ENCODE results near the gene AFF3. TPM values are rescaled to one million over a fixed set of nuclear protein-coding genes. Genes with fewer than 3 reads are reported as not detected.
A peak's percentile ranks its signal among the peaks of the same experiment; 100 is the strongest.

AFF3 gene
- total and polyA plus RNA-seq, 2 of the 13 experiments (the other 11 are each of a cell fraction or from before 2014, with no cell fraction given), result not detected

DNA sequence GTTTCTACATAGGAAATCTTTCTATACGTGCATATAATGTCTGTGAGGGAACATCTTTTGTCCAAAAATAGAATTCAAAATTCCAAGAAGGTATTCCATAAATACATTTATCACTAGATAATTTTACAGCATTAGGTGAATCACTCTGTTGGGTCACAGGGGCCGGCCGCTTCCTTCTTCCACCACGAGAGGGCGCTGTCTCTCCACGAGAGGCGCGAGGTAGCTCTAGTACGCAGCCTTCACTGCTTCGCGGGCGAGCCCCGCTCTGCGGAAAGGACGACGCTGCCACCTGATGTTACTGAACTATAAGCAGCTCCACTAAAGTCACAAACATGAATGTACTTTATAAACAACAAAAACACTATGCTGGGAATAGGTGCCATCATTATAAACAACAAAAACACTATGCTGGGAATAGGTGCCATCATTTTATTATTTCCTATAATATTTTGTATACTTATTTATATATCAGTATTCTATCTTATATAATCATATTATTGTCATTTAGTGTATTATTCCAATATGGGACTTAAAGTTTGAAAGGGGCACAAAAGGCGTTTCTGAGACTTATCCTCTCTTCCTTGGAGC, 583.2 kb downstream of the AFF3 start (continued):
- no peak for TF ChIP-seq ARNTL (CRISPR knock-in tag; IDR thresholded peaks at IDR 0.05)
- TF ChIP-seq TMF1 (CRISPR knock-in tag; IDR thresholded peaks at IDR 0.05; ENCODE audit: low read depth), result no peak
- TF ChIP-seq ZNF34 (CRISPR knock-in tag; IDR thresholded peaks at IDR 0.05; ENCODE audit: borderline replicate concordance), result no peak
- no peak for TF ChIP-seq DMAP1 (CRISPR knock-in tag; IDR thresholded peaks at IDR 0.05)
- TF ChIP-seq CTCF (CRISPR knock-in tag; IDR thresholded peaks at IDR 0.05), result peak; percentile 96
- 0 out of 2 replicates have a peak, but pooled peaks have one; percentile 73 for TF ChIP-seq SP140L (CRISPR knock-in tag; IDR thresholded peaks at IDR 0.05; ENCODE audit: borderline replicate concordance)
- peak; percentile 87 for TF ChIP-seq KDM2A (CRISPR knock-in tag; IDR thresholded peaks at IDR 0.05; ENCODE audit: borderline replicate concordance, low read depth)
- no peak for TF ChIP-seq FOXA1 (IDR thresholded peaks at IDR 0.05)
- no peak for TF ChIP-seq FOXA1 (CRISPR knock-in tag; IDR thresholded peaks at IDR 0.05)
- TF ChIP-seq KDM4B (CRISPR knock-in tag; IDR thresholded peaks at IDR 0.05), result 0 out of 2 replicates have a peak, but pooled peaks have one; percentile 44
- TF ChIP-seq ZNF205 (CRISPR knock-in tag; IDR thresholded peaks at IDR 0.05), result no peak
- TF ChIP-seq MEIS1 (CRISPR knock-in tag; IDR thresholded peaks at IDR 0.05; ENCODE audit: borderline replicate concordance), result no peak
- no peak for TF ChIP-seq NPAS2 (CRISPR knock-in tag; IDR thresholded peaks at IDR 0.05; ENCODE audit: borderline replicate concordance)
- peak; percentile 58; the same call in 1 of the 2 replicates for TF ChIP-seq MXD4 (CRISPR knock-in tag; IDR thresholded peaks at IDR 0.05)
- no peak for TF ChIP-seq CREB1 (IDR thresholded peaks at IDR 0.05)
- no peak for TF ChIP-seq CREB1 (CRISPR knock-in tag; IDR thresholded peaks at IDR 0.05)
- TF ChIP-seq RFX5 (IDR thresholded peaks at IDR 0.05; ENCODE audit: low read depth, low read length), result peak; percentile 17; the same call in 1 of the 2 replicates
- TF ChIP-seq, protein P1, sequence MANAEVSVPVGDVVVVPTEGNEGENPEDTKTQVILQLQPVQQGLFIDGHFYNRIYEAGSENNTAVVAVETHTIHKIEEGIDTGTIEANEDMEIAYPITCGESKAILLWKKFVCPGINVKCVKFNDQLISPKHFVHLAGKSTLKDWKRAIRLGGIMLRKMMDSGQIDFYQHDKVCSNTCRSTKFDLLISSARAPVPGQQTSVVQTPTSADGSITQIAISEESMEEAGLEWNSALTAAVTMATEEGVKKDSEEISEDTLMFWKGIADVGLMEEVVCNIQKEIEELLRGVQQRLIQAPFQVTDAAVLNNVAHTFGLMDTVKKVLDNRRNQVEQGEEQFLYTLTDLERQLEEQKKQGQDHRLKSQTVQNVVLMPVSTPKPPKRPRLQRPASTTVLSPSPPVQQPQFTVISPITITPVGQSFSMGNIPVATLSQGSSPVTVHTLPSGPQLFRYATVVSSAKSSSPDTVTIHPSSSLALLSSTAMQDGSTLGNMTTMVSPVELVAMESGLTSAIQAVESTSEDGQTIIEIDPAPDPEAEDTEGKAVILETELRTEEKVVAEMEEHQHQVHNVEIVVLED (CRISPR knock-in tag; IDR thresholded peaks at IDR 0.05; ENCODE audit: borderline replicate concordance), result 0 out of 2 replicates have a peak, but pooled peaks have one; percentile 33
- TF ChIP-seq, protein P2, sequence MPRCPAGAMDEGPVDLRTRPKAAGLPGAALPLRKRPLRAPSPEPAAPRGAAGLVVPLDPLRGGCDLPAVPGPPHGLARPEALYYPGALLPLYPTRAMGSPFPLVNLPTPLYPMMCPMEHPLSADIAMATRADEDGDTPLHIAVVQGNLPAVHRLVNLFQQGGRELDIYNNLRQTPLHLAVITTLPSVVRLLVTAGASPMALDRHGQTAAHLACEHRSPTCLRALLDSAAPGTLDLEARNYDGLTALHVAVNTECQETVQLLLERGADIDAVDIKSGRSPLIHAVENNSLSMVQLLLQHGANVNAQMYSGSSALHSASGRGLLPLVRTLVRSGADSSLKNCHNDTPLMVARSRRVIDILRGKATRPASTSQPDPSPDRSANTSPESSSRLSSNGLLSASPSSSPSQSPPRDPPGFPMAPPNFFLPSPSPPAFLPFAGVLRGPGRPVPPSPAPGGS (CRISPR knock-in tag; IDR thresholded peaks at IDR 0.05), result no peak
- no peak for TF ChIP-seq ZSCAN30 (CRISPR knock-in tag; IDR thresholded peaks at IDR 0.05)
- TF ChIP-seq ZNF10 (CRISPR knock-in tag; IDR thresholded peaks at IDR 0.05; ENCODE audit: borderline replicate concordance, low read depth), result no peak
- 0 out of 4 replicates have a peak, but pooled peaks of 1 of the 2 experiments have one; percentile 56 for TF ChIP-seq HMGXB4 (CRISPR knock-in tag; IDR thresholded peaks at IDR 0.05; ENCODE audit: borderline replicate concordance in 1 of 2, low read depth in 1 of 2)
- 0 out of 2 replicates have a peak, but pooled peaks have one; percentile 40 for TF ChIP-seq ZNF614 (CRISPR knock-in tag; IDR thresholded peaks at IDR 0.05; ENCODE audit: borderline replicate concordance)

Data from HepG2 (cell line).